Erythroblast (primary cell): ENCODE data around the gene DLST.

Experiments used
- GATA1 ChIP-seq: IDR thresholded peaks from 2 replicates; pipeline ENCODE4 v1.6.1; 2011; ENCODE audit warnings: low read depth, mild to moderate bottlenecking, control low read depth, low read length, moderate library complexity
- POLR2A ChIP-seq: IDR thresholded peaks from 2 replicates; pipeline ENCODE4 v1.6.1; 2011; ENCODE audit warnings: mild to moderate bottlenecking, low read length

DNA sequence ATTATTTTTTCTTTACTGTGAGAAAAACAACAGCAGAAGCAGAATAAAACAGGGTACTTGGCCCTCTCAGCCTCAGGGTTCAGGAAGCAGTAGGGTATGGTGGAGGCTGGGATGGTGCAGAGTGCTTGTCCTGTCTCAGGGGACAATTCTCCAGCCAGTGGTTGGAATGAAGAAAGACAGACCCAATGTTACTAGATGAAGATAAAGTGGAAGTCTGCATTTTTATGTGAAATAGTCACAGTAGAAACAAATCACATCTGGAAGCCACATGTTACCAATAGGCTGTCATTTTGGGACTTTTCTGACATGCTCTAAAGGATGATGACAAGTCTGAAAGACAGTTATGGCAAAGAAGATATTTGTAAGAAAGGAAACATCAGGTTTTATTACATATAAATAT lies 38.1 kb upstream of the DLST start:
- TF ChIP-seq POLR2A (no peak), GATA1 (no peak)
